Epithelial cell of esophagus (primary cell): ENCODE results near the gene VPS50.
"Not testable (repeated sequence)": the region's sequence is repeated elsewhere in the genome, so short reads cannot be mapped to it uniquely, and the experiment has no call there.

Experiments
- DNase-seq: peaks from one replicate; pipeline ENCODE4 v3.0.0; 2010; ENCODE audit warnings: low read depth
- H3K4me3 ChIP-seq: 2 replicates; pipeline ENCODE4 v1.5.1; 2011; ENCODE audit warnings: mild to moderate bottlenecking, low read length, control low read depth
- CTCF ChIP-seq: IDR thresholded peaks from 2 replicates; pipeline ENCODE4 v1.5.1; 2011; ENCODE audit warnings: low read depth, mild to moderate bottlenecking, low read length, control low read depth, inconsistent platforms; ENCODE audit not compliant: insufficient read depth; ENCODE audit errors: missing control alignments

Gene VPS50

GRCh38 chr7:93320887-93321286, 88.7 kb downstream of the VPS50 start:
- DNase-seq, result no peak
- no peak for TF ChIP-seq CTCF

GRCh38 chr7:93326291-93326690, 94.1 kb downstream of the VPS50 start:
- not testable (repeated sequence) for DNase-seq, H3K4me3 ChIP-seq

More at GRCh38 chr7:93320887-93321286, 88.7 kb downstream of the VPS50 start:
- no peak overlapping the region for H3K4me3 ChIP-seq

- TF ChIP-seq CTCF, result no peak
- no peak overlapping the region for H3K4me3 ChIP-seq
- DNase-seq, result peak; percentile 84
Observed at GRCh38 chr7:93327006-93327633, 95.0 kb downstream of the VPS50 start.

- no peak for DNase-seq
- TF ChIP-seq CTCF, result no peak
- no peak overlapping the region for H3K4me3 ChIP-seq
Observed at GRCh38 chr7:93331706-93332105, 99.5 kb downstream of the VPS50 start.

- DNase-seq, result no peak
- no peak for TF ChIP-seq CTCF
- H3K4me3 ChIP-seq, result no peak overlapping the region
Observed at GRCh38 chr7:93332172-93332571, 100.0 kb downstream of the VPS50 start.

- no peak overlapping the region for H3K4me3 ChIP-seq
- no peak for DNase-seq
- no peak for TF ChIP-seq CTCF
Observed at GRCh38 chr7:93337052-93337451, 104.9 kb downstream of the VPS50 start.

GRCh38 chr7:93342178-93342577, 110.0 kb downstream of the VPS50 start:
- not testable (repeated sequence) for DNase-seq, H3K4me3 ChIP-seq

- DNase-seq, result peak; percentile 71
- no peak overlapping the region for H3K4me3 ChIP-seq
- no peak for TF ChIP-seq CTCF
Observed at GRCh38 chr7:93350338-93350737, 118.2 kb downstream of the VPS50 start.
